Stomach (tissue), 9 donors: ENCODE data around the gene ATP1A1. TPM values are rescaled to one million over a fixed set of nuclear protein-coding genes. Genes with fewer than 3 reads are reported as not detected.
A peak's percentile ranks its signal among the peaks of the same experiment; 100 is the strongest.

Experiments
- DNase-seq, 2 donors: peaks; one replicate each; pipeline versions ENCODE4 v3.0.0 to v3.0.0-alpha.2; 2013 to 2019
- H3K27ac ChIP-seq, 5 donors: fragments of 200-600 bp in 4 of 5; sonication (generic) in 4 of 5; one replicate each; pipeline ENCODE4 v1.5.1; 2013 to 2019; ENCODE audit warnings: mild to moderate bottlenecking in 1 of 5, moderate library complexity in 1 of 5
- H3K27me3 ChIP-seq, 3 donors: fragments of 200-600 bp; sonication (generic); one replicate each; pipeline ENCODE4 v1.5.1; 2017 to 2019; ENCODE audit warnings: mixed run types in 1 of 3
- H3K36me3 ChIP-seq, 4 donors: fragments of 200-600 bp; sonication (generic); 1 replicate in 3 of 4; 2 replicates in 1 of 4; pipeline ENCODE4 v1.5.1; 2016 to 2019
- H3K4me1 ChIP-seq, 4 donors: fragments of 200-600 bp; sonication (generic); one replicate each; pipeline ENCODE4 v1.5.1; 2016 to 2019
- H3K4me3 ChIP-seq, 4 donors: fragments of 200-600 bp; sonication (generic) in 3 of 4; one replicate each; pipeline ENCODE4 v1.5.1; 2016 to 2019; ENCODE audit warnings: mild to moderate bottlenecking in 1 of 4
- H3K9me3 ChIP-seq, 4 donors: fragments of 200-600 bp; sonication (generic); one replicate each; pipeline ENCODE4 v1.5.1; 2016 to 2019
- CTCF ChIP-seq, 7 experiments: fragments of 450-650 bp in 4 of 7; fragments of 200-600 bp in 3 of 7; sonication (generic) in 3 of 7; IDR thresholded peaks; one replicate each; pipeline ENCODE4 v1.5.1; 2016 to 2019; ENCODE audit warnings: antibody characterized with exemption in 7 of 7, control low read depth in 2 of 7, mild to moderate bottlenecking in 1 of 7
- EP300 ChIP-seq: sonication (generic); formaldehyde crosslinking; IDR thresholded peaks from one replicate; pipeline ENCODE4 v1.6.1; 2017; ENCODE audit warnings: antibody characterized with exemption
- POLR2A ChIP-seq, 4 donors: fragments of 450-650 bp; IDR thresholded peaks; one replicate each; pipeline ENCODE4 v1.6.1; 2016; ENCODE audit warnings: antibody characterized with exemption in 4 of 4, control low read depth in 2 of 4, mild to moderate bottlenecking in 1 of 4, moderate library complexity in 1 of 4
- POLR2AphosphoS5 ChIP-seq, 3 donors: sonication (generic); formaldehyde crosslinking; IDR thresholded peaks; one replicate each; pipeline ENCODE4 v1.6.1; 2016; ENCODE audit warnings: antibody characterized with exemption in 3 of 3
- WGBS, 5 donors: extraction: QIAGEN DNeasy Blood & Tissue Kit in 3 of 5; methylation state at CpG; one replicate each; pipeline versions ENCODE4 v1.1.5 to v1.1.7; 2013 to 2018; 5-methylcytosine and 5-hydroxymethylcytosine counted together
- intact Hi-C: fragments of 100-400 bp; cut with DNase I; formaldehyde crosslinking; loops from one replicate; pipeline ENCODE4 v1.15.1; 2023; ENCODE audit warnings: low total_unique reads
- polyA plus RNA-seq, 3 donors: library from polyadenylated mRNA; stranded (reverse); fragments of 200-250 nt; gene quantifications; one replicate each; pipeline ENCODE4 v1.2.3, GENCODE V29; 2013
- total RNA-seq, 5 donors: library from RNA; depleted of rRNA; stranded (reverse); fragments of >200 nt; gene quantifications; one replicate each; pipeline versions ENCODE4 v1.1.0 to v1.2.3, GENCODE V29; 2014 to 2016
- donor health status: healthy with polysubstance abuse.
- donor health status: Bipolar disorder and iron deficiency.
- donor health status: healthy.

Gene ATP1A1
- total and polyA plus RNA-seq, 8 donors: 49.9 to 576 (median 171) TPM

GRCh38 chr1:116346943-116347673 is 25.9 kb upstream of the ATP1A1 start:
- TF ChIP-seq POLR2A (IDR thresholded peaks at IDR 0.05): no peak
- TF ChIP-seq POLR2AphosphoS5 (IDR thresholded peaks at IDR 0.05): no peak
- no peak for TF ChIP-seq EP300
- no peak for TF ChIP-seq CTCF (IDR thresholded peaks at IDR 0.05)
- H3K27me3 ChIP-seq: no peaks in the 10 kb centered on the region
- intact Hi-C loops: no loop called here

GRCh38 chr1:116347696-116348095 is 25.3 kb upstream of the ATP1A1 start:
- no peaks in the 10 kb centered on the region for H3K27me3 ChIP-seq
- H3K36me3 ChIP-seq: no peaks in the 10 kb centered on the region
- no peaks in the 10 kb centered on the region for H3K4me1 ChIP-seq
- DNase-seq: no peak
- WGBS, 5 donors: 81 to 93% (median 84%) methylated on average over 2 of the region's 2 CpGs
- intact Hi-C loops: no loop called here
- TF ChIP-seq POLR2A (IDR thresholded peaks at IDR 0.05): no peak
- TF ChIP-seq POLR2AphosphoS5 (IDR thresholded peaks at IDR 0.05): no peak
- TF ChIP-seq EP300: no peak
- no peak for TF ChIP-seq CTCF (IDR thresholded peaks at IDR 0.05)
- no peak overlapping the region for H3K4me3 ChIP-seq
- H3K27ac ChIP-seq: no peak overlapping the region
- no peaks in the 10 kb centered on the region for H3K9me3 ChIP-seq

More at GRCh38 chr1:116346943-116347673, 25.9 kb upstream of the ATP1A1 start:
- Histone ChIP-seq H3K4me3 (no peak overlapping the region), H3K4me1 (no peaks in the 10 kb centered on the region), H3K36me3 (no peaks in the 10 kb centered on the region), H3K9me3 (no peaks in the 10 kb centered on the region), H3K27ac (peak overlapping the region in 1 of 5 donors; percentile 5)
- WGBS, 5 donors: 23 to 47% (median 38%) methylated on average over 4 of the region's 4 CpGs
- no peak for DNase-seq

GRCh38 chr1:116350097-116350645 is 22.9 kb upstream of the ATP1A1 start:
- Histone ChIP-seq H3K27me3 (no peaks in the 10 kb centered on the region), H3K4me1 (no peaks in the 10 kb centered on the region), H3K9me3 (no peaks in the 10 kb centered on the region), H3K4me3 (no peak overlapping the region), H3K27ac (no peak overlapping the region), H3K36me3 (no peaks in the 10 kb centered on the region)
- no peak for TF ChIP-seq POLR2AphosphoS5 (IDR thresholded peaks at IDR 0.05)
- no peak for TF ChIP-seq POLR2A (IDR thresholded peaks at IDR 0.05)
- no peak for TF ChIP-seq CTCF (IDR thresholded peaks at IDR 0.05)
- TF ChIP-seq EP300: no peak
- DNase-seq: no peak
- intact Hi-C loops: no loop called here
- 82 to 98% (median 96%) methylated on average over 2 of the region's 2 CpGs for WGBS, 5 donors

GRCh38 chr1:116351914-116352313 is 21.1 kb upstream of the ATP1A1 start:
- DNase-seq: no peak
- no peak overlapping the region for H3K27ac ChIP-seq
- TF ChIP-seq POLR2AphosphoS5 (IDR thresholded peaks at IDR 0.05) (no peak), CTCF (IDR thresholded peaks at IDR 0.05) (no peak), EP300 (no peak), POLR2A (IDR thresholded peaks at IDR 0.05) (no peak)
- WGBS, 5 donors: 72 to 92% (median 86%) methylated on average over 4 of the region's 4 CpGs
- H3K27me3 ChIP-seq: no peaks in the 10 kb centered on the region
- H3K9me3 ChIP-seq: no peaks in the 10 kb centered on the region
- H3K4me3 ChIP-seq: no peak overlapping the region
- H3K36me3 ChIP-seq: no peaks in the 10 kb centered on the region
- intact Hi-C loops: no loop called here
- H3K4me1 ChIP-seq: no peaks in the 10 kb centered on the region
